Measurements from ENCODE around the gene SHC3. TPM values are rescaled to one million over a fixed set of nuclear protein-coding genes. Genes with fewer than 3 reads are reported as not detected.

SHC3 gene
- total and polyA plus RNA-seq, 2 donors from 2014 or later, result 0.95 to 1.5 TPM

GRCh38 chr9:89053301-89053700 is 125.3 kb downstream of the SHC3 start:
- no peak overlapping the region for H3K27ac ChIP-seq (ENCODE audit: low read depth in 2 of 2, low read length in 2 of 2)
- H3K9ac ChIP-seq (ENCODE audit: low read length in 3 of 3), result no peak overlapping the region
- FAIRE-seq, result no peak
- no peaks in the 10 kb centered on the region for H3K9me3 ChIP-seq (ENCODE audit: control insufficient read depth in 2 of 3, insufficient read depth in 1 of 3, low read length in 3 of 3)
- no peak overlapping the region for H3K4me3 ChIP-seq (ENCODE audit: low read length in 3 of 3)
- TF ChIP-seq, protein P1, sequence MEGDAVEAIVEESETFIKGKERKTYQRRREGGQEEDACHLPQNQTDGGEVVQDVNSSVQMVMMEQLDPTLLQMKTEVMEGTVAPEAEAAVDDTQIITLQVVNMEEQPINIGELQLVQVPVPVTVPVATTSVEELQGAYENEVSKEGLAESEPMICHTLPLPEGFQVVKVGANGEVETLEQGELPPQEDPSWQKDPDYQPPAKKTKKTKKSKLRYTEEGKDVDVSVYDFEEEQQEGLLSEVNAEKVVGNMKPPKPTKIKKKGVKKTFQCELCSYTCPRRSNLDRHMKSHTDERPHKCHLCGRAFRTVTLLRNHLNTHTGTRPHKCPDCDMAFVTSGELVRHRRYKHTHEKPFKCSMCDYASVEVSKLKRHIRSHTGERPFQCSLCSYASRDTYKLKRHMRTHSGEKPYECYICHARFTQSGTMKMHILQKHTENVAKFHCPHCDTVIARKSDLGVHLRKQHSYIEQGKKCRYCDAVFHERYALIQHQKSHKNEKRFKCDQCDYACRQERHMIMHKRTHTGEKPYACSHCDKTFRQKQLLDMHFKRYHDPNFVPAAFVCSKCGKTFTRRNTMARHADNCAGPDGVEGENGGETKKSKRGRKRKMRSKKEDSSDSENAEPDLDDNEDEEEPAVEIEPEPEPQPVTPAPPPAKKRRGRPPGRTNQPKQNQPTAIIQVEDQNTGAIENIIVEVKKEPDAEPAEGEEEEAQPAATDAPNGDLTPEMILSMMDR (IDR thresholded peaks at IDR 0.05; ENCODE audit: borderline replicate concordance, extremely low read depth, insufficient read depth), result no peak
- intact Hi-C loops (cut with DNase I), result no loop called here
- DNase-seq, result no peak
- H3K27me3 ChIP-seq (ENCODE audit: control insufficient read depth, insufficient read depth, low read length), result no peaks in the 10 kb centered on the region
- no peaks in the 10 kb centered on the region for H3K36me3 ChIP-seq (ENCODE audit: control insufficient read depth in 2 of 3, insufficient read depth in 3 of 3, low read length in 3 of 3)
- peaks cover 0 to 6% (median 0%) of the 10 kb centered on the region in 3 donors for H3K4me1 ChIP-seq (ENCODE audit: control insufficient read depth in 2 of 3, insufficient read depth in 2 of 3, low read depth in 1 of 3, low read length in 3 of 3)

GRCh38 chr9:89052470-89053097 is 126.0 kb downstream of the SHC3 start:
- intact Hi-C loops (cut with DNase I), result no loop called here
- Histone ChIP-seq H3K9me3 (ENCODE audit: control insufficient read depth in 2 of 3, insufficient read depth in 1 of 3, low read length in 3 of 3) (no peaks in the 10 kb centered on the region), H3K36me3 (ENCODE audit: control insufficient read depth in 2 of 3, insufficient read depth in 3 of 3, low read length in 3 of 3) (no peaks in the 10 kb centered on the region), H3K4me3 (ENCODE audit: low read length in 3 of 3) (no peak overlapping the region), H3K27ac (ENCODE audit: low read depth in 2 of 2, low read length in 2 of 2) (no peak overlapping the region), H3K4me1 (ENCODE audit: control insufficient read depth in 2 of 3, insufficient read depth in 2 of 3, low read depth in 1 of 3, low read length in 3 of 3) (peaks cover 0 to 6% (median 0%) of the 10 kb centered on the region in 3 donors), H3K27me3 (ENCODE audit: control insufficient read depth, insufficient read depth, low read length) (no peaks in the 10 kb centered on the region), H3K9ac (ENCODE audit: low read length in 3 of 3) (no peak overlapping the region)
- TF ChIP-seq, protein P1 (IDR thresholded peaks at IDR 0.05; ENCODE audit: borderline replicate concordance, extremely low read depth, insufficient read depth), result no peak
- DNase-seq (peak in 1 of 5 donors; percentile 32), FAIRE-seq (no peak)

DNA sequence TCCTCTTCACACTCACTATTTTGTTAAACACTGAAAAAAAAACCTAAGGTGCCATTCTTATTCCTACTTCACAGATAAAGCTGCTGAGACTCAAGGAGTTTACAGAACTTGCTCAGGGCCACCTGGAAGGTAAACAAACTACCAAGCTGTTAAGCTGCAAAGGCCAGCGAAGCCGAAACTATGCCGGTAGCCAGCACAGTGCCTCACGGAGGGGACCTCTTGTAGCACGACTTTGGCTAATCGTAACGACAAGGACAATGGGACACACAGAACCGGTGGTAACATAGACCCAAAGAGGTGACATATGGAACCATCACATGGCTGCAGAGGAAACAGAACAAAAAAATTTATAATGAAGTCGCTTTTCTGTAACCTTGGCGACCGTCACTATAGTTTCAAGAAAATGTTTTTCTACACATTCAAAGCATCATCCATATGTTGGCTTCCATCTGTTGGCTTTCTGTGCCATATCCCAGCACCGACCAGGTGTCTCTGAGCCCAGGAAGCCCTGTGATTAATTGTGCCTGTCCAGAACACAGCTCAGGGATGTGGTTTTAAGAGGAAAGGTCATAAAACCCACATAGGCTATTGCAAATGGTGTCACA is 127.1 kb downstream of the SHC3 start:
- H3K36me3 ChIP-seq (ENCODE audit: control insufficient read depth in 2 of 3, insufficient read depth in 3 of 3, low read length in 3 of 3), result no peaks in the 10 kb centered on the region
- no peak for FAIRE-seq
- H3K27ac ChIP-seq (ENCODE audit: low read depth in 2 of 2, low read length in 2 of 2), result no peak overlapping the region
- intact Hi-C loops (cut with DNase I), result no loop called here
- no peak overlapping the region for H3K4me3 ChIP-seq (ENCODE audit: low read length in 3 of 3)
- H3K9ac ChIP-seq (ENCODE audit: low read length in 3 of 3), result no peak overlapping the region
- no peak for DNase-seq
- H3K27me3 ChIP-seq (ENCODE audit: control insufficient read depth, insufficient read depth, low read length), result no peaks in the 10 kb centered on the region
- TF ChIP-seq, protein P1 (IDR thresholded peaks at IDR 0.05; ENCODE audit: borderline replicate concordance, extremely low read depth, insufficient read depth), result no peak
- no peaks in the 10 kb centered on the region for H3K9me3 ChIP-seq (ENCODE audit: control insufficient read depth in 2 of 3, insufficient read depth in 1 of 3, low read length in 3 of 3)
- H3K4me1 ChIP-seq (ENCODE audit: control insufficient read depth in 2 of 3, insufficient read depth in 2 of 3, low read depth in 1 of 3, low read length in 3 of 3), result peaks cover 0 to 6% (median 0%) of the 10 kb centered on the region in 3 donors

Data from kidney (tissue), 14 donors.